IPS DF 6.9 (cell line): Measurements from ENCODE around the gene KLHL33.
"Not testable (repeated sequence)": the region's sequence is repeated elsewhere in the genome, so short reads cannot be mapped to it uniquely, and the experiment has no call there.

ENCODE experiments used
- DNase-seq: peaks from one replicate; pipeline ENCODE4 v3.0.0-alpha.2; 2013; ENCODE audit warnings: low read depth, low spot score
- H3K27ac ChIP-seq: one replicate; pipeline ENCODE4 v1.5.1; 2013; ENCODE audit warnings: low read length, control low read depth
- H3K27me3 ChIP-seq: 2 replicates; pipeline ENCODE4 v1.6.1; 2013; ENCODE audit warnings: mild to moderate bottlenecking, low read length; ENCODE audit not compliant: control insufficient read depth, insufficient read depth
- H3K36me3 ChIP-seq: 2 replicates; pipeline ENCODE4 v1.6.1; 2013; ENCODE audit warnings: low read length; ENCODE audit not compliant: control insufficient read depth, insufficient read depth
- H3K4me1 ChIP-seq: 2 replicates; pipeline ENCODE4 v1.6.1; 2013; ENCODE audit warnings: low read length; ENCODE audit not compliant: control insufficient read depth, insufficient read depth
- H3K4me3 ChIP-seq: 2 replicates; pipeline ENCODE4 v1.5.1; 2013; ENCODE audit warnings: mild to moderate bottlenecking, low read length
- H3K9me3 ChIP-seq: 2 replicates; pipeline ENCODE4 v1.6.1; 2013; ENCODE audit warnings: low read length, inconsistent platforms; ENCODE audit not compliant: control insufficient read depth, insufficient read depth
- WGBS: extraction: QIAGEN DNeasy Blood & Tissue Kit; methylation state at CpG from one replicate; pipeline ENCODE4 v1.1.7; 2013; ENCODE audit warnings: mixed read lengths, missing lambda C conversion rate; ENCODE audit not compliant: insufficient read length, insufficient coverage; 5-methylcytosine and 5-hydroxymethylcytosine counted together

The KLHL33 gene

DNA sequence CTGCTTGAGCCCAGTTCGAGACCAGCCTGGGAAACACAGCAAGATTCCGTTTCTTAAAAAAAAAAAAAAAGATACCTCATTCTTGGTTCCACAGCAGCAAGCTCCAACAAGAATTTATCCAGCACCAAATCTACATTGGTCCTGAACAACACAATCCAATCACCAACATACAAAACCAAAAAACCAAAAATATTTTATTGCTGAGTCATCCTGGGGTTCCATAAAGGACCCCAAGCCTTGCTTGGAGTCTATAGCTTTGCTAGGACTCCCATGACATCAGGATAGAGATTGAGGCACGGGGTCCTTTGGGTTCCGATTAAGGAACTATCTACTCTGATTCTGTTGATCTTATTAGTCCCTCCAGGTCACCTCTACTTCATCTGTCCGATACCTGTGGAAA lies 10.9 kb upstream of the KLHL33 start:
- Histone ChIP-seq H3K4me1 (no peaks in the 10 kb centered on the region), H3K36me3 (peaks cover 35% of the 10 kb centered on the region; the same call in 1 of the 2 replicates)

GRCh38 chr14:20443650-20444049 lies 7.7 kb upstream of the KLHL33 start:
- not testable (repeated sequence) for H3K9me3 ChIP-seq, DNase-seq, H3K27me3 ChIP-seq, H3K27ac ChIP-seq, H3K4me3 ChIP-seq, H3K4me1 ChIP-seq
- H3K36me3 ChIP-seq = peaks cover 28% of the 10 kb centered on the region; the same call in 1 of the 2 replicates
- no CpG with 5 or more reads among the region's 4 CpGs for WGBS

More for the DNA sequence above, 10.9 kb upstream of the KLHL33 start:
- Histone ChIP-seq H3K4me3 (no peak overlapping the region), H3K27ac (no peak overlapping the region), H3K9me3 (no peaks in the 10 kb centered on the region), H3K27me3 (no peaks in the 10 kb centered on the region)
- WGBS = no CpG with 5 or more reads among the region's 5 CpGs
- DNase-seq = no peak

GRCh38 chr14:20441461-20441860 lies 5.5 kb upstream of the KLHL33 start:
- Histone ChIP-seq H3K27me3 (no peaks in the 10 kb centered on the region), H3K27ac (no peak overlapping the region), H3K9me3 (no peaks in the 10 kb centered on the region), H3K4me3 (no peak overlapping the region), H3K36me3 (peaks cover 9% of the 10 kb centered on the region; the same call in 1 of the 2 replicates), H3K4me1 (no peaks in the 10 kb centered on the region)
- no CpG with 5 or more reads among the region's 2 CpGs for WGBS
- DNase-seq = no peak

GRCh38 chr14:20440882-20441281 lies 4.9 kb upstream of the KLHL33 start:
- Histone ChIP-seq H3K4me1 (no peaks in the 10 kb centered on the region; the same call in 1 of the 2 replicates), H3K27ac (no peak overlapping the region), H3K9me3 (no peaks in the 10 kb centered on the region), H3K4me3 (no peak overlapping the region), H3K36me3 (peaks cover 4% of the 10 kb centered on the region; the same call in 1 of the 2 replicates), H3K27me3 (no peaks in the 10 kb centered on the region)
- WGBS = no CpG with 5 or more reads among the region's 5 CpGs
- DNase-seq = no peak

GRCh38 chr14:20440465-20440864 lies 4.5 kb upstream of the KLHL33 start:
- DNase-seq = no peak
- no peaks in the 10 kb centered on the region for H3K9me3 ChIP-seq
- WGBS = no CpG with 5 or more reads among the region's 5 CpGs

DNA sequence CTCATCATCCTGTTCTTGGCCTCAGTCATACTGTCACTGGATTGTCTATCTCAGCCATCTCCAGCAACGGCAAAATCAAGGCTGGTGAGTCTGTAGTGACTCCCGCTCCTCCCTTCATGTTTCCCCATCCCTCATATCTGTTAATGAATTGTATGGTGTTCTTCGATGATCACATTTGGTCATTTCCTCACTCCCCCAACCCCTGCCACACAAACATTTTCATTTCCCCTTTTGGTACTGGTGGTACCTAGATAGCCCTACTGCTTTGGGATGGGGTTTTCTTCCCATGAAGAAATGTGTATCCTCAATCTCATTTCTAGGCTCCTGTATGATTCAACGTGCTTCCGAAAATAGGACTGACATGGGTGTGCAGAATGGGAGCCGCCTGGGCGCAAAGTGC lies 2.7 kb upstream of the KLHL33 start:
- no peaks in the 10 kb centered on the region; the same call in 1 of the 2 replicates for H3K4me1 ChIP-seq
- no peaks in the 10 kb centered on the region for H3K9me3 ChIP-seq
- H3K27me3 ChIP-seq = no peaks in the 10 kb centered on the region
- no peaks in the 10 kb centered on the region for H3K36me3 ChIP-seq
- no peak overlapping the region for H3K27ac ChIP-seq
- DNase-seq = no peak
- H3K4me3 ChIP-seq = no peak overlapping the region
- WGBS = no CpG with 5 or more reads among the region's 7 CpGs

More at GRCh38 chr14:20440465-20440864, 4.5 kb upstream of the KLHL33 start:
- H3K4me1 ChIP-seq = no peaks in the 10 kb centered on the region; the same call in 1 of the 2 replicates
- no peaks in the 10 kb centered on the region for H3K36me3 ChIP-seq
- no peaks in the 10 kb centered on the region for H3K27me3 ChIP-seq
- H3K4me3 ChIP-seq = no peak overlapping the region
- no peak overlapping the region for H3K27ac ChIP-seq

- H3K4me1 ChIP-seq = no peaks in the 10 kb centered on the region; the same call in 1 of the 2 replicates
- H3K9me3 ChIP-seq = no peaks in the 10 kb centered on the region
- no peaks in the 10 kb centered on the region; the same call in 1 of the 2 replicates for H3K27me3 ChIP-seq
- DNase-seq = no peak
- WGBS = no CpG with 5 or more reads among the region's 4 CpGs
- no peak overlapping the region for H3K27ac ChIP-seq
- H3K36me3 ChIP-seq = no peaks in the 10 kb centered on the region
- H3K4me3 ChIP-seq = no peak overlapping the region
These were observed 393 bp upstream of the KLHL33 start for GRCh38 chr14:20436363-20436755.

GRCh38 chr14:20434701-20435581 lies 1.0 kb downstream of the KLHL33 start:
- no peaks in the 10 kb centered on the region; the same call in 1 of the 2 replicates for H3K27me3 ChIP-seq
- H3K27ac ChIP-seq = no peak overlapping the region
- H3K36me3 ChIP-seq = no peaks in the 10 kb centered on the region
- no peaks in the 10 kb centered on the region for H3K9me3 ChIP-seq
- H3K4me3 ChIP-seq = no peak overlapping the region
- no CpG with 5 or more reads among the region's 44 CpGs for WGBS
- H3K4me1 ChIP-seq = no peaks in the 10 kb centered on the region; the same call in 1 of the 2 replicates
- no peak for DNase-seq

DNA sequence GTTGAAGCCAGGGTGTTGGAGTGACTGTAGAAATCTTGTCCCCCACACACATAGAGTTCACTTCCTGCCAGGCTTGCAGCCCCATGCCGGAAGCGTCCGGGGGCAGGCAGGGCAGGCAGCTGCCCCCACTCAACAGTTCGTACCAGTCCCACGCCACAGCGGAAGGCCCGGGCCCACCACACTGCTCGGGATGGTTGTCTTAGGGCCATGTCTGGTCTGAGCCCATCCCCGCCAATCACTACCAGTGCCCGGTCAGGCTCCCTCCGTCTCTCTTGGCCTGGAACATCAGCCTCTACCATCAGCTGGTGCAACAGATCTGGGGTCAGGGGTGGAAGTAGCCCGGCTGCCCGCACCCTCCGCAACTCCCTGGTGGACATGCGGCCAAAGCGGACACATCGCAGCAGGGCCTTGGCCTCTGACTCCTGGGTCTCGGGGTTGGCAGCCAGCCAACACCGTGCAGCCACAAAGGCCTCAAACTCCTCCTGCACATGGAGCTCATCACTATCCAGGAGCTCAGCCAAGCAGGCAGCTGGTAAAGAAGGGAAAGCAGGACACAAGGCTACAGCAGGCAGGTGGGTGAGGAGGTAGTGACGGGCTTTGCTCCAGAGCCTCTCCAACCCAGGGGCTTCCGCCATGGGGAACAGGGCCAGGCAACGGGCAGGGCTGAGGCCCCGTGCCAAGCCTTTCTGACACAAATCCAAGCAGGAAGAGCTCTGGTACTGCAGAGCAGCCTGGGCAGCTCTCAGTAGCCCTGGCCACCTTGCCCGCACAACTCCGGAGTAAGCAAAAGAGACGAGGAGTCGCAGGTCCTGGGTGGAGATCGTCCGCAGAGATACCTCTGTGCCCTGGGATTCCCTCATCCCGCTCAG lies 5.9 kb downstream of the KLHL33 start:
- no peaks in the 10 kb centered on the region for H3K4me1 ChIP-seq
- no CpG with 5 or more reads among the region's 30 CpGs for WGBS
- no peak overlapping the region for H3K4me3 ChIP-seq
- no peaks in the 10 kb centered on the region for H3K9me3 ChIP-seq
- no peaks in the 10 kb centered on the region for H3K36me3 ChIP-seq
- no peak for DNase-seq
- H3K27me3 ChIP-seq = no peaks in the 10 kb centered on the region; the same call in 1 of the 2 replicates
- H3K27ac ChIP-seq = no peak overlapping the region

GRCh38 chr14:20428802-20429201 lies 7.2 kb downstream of the KLHL33 start:
- no peaks in the 10 kb centered on the region; the same call in 1 of the 2 replicates for H3K27me3 ChIP-seq

More at GRCh38 chr14:20428802-20429201, 7.2 kb downstream of the KLHL33 start:
- no peak for DNase-seq
- WGBS = no CpG with 5 or more reads among the region's 5 CpGs
- Histone ChIP-seq H3K4me1 (no peaks in the 10 kb centered on the region), H3K9me3 (no peaks in the 10 kb centered on the region), H3K36me3 (no peaks in the 10 kb centered on the region), H3K27ac (no peak overlapping the region), H3K4me3 (no peak overlapping the region)
